Kidney epithelial cell (primary cell): ENCODE measurements around the gene GPATCH8. TPM values are rescaled to one million over a fixed set of nuclear protein-coding genes. Genes with fewer than 3 reads are reported as not detected.

Experiments used
- DNase-seq: peaks from one replicate; pipeline ENCODE4 v3.0.0-alpha.2; 2010; ENCODE audit warnings: low read depth
- H3K27me3 ChIP-seq: 2 replicates; pipeline ENCODE4 v1.6.0; 2011; ENCODE audit warnings: low read length; ENCODE audit not compliant: control insufficient read depth, insufficient read depth
- H3K36me3 ChIP-seq: 2 replicates; pipeline ENCODE4 v1.5.1; 2011; ENCODE audit warnings: low read length; ENCODE audit not compliant: control insufficient read depth, insufficient read depth
- H3K4me3 ChIP-seq: 2 replicates; pipeline ENCODE4 v1.5.1; 2011; ENCODE audit warnings: low read depth, mild to moderate bottlenecking, control low read depth, low read length
- CTCF ChIP-seq: IDR thresholded peaks from 2 replicates; pipeline ENCODE4 v1.5.1; 2011; ENCODE audit warnings: mild to moderate bottlenecking, moderate library complexity, low read length, control low read depth, inconsistent platforms; ENCODE audit not compliant: insufficient read depth, poor library complexity, severe bottlenecking
- total RNA-seq: library from RNA; depleted of rRNA; stranded (reverse); fragments of >200 nt; gene quantifications from 2 replicates; pipeline ENCODE4 v1.2.3, GENCODE V29; 2015

The GPATCH8 gene
- 30.9 and 34.9 TPM in 2 replicates for total RNA-seq

DNA sequence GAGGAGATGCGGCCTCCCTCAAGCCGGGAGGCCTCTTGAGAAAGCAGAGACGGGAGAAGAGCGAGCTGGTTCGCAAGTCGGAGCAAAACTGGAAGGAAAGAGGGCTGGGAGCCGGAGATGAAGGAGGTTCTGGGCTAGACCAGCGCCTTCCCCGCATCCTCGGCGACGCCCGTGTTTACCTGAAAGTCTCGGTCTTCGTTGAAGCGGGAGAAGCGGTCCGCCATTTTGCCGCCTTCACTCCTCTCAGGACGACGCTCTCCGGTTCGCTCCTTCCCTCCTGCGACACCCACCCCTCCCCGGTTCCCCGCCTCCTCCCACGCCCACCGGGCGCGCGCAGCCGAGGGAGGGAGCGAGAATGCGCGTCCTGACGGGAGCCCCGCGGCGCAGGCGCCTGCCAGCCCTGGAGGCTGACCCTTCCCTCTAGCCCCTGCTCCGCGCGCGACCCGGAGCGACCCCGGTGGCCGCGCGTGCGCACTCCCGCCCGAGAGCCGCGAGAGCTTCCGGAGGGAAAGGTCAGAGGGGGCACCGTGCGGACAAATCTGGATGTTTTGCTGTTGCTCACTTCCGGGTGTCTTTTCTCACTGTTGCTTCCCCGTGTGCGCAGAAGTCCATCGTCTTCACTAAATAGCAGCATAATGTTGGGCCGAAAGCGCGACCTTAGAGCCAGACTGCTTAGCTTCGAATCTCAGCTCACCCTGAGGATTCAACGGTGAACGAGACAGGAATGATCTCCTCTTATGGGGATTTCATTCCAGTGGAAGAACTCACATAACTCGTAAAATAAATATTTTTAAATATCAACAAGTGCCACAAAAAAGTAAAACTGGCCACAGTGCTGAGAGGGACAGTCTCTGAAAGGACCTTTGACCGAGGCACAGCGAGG, at the start of gene GPATCH8:
Gene GPATCH8 (minus strand): TSS at position 260 of the 883 bp plus-strand sequence. CDS start 36 bp downstream, at position 224.
- Histone ChIP-seq H3K36me3 (no peaks in the 10 kb centered on the region), H3K27me3 (no peaks in the 10 kb centered on the region), H3K4me3 (peak within 1 kb of the TSS; percentile 71)
- no peak for TF ChIP-seq CTCF
- DNase-seq = peak; percentile 63

GRCh38 chr17:44552361-44552760, 49.2 kb upstream of the GPATCH8 start:
- TF ChIP-seq CTCF = no peak
- no peak overlapping the region for H3K4me3 ChIP-seq
- H3K27me3 ChIP-seq = no peaks in the 10 kb centered on the region
- H3K36me3 ChIP-seq = no peaks in the 10 kb centered on the region
- no peak for DNase-seq

GRCh38 chr17:44549686-44550085, 46.5 kb upstream of the GPATCH8 start:
- H3K27me3 ChIP-seq = no peaks in the 10 kb centered on the region
- TF ChIP-seq CTCF = no peak
- DNase-seq = no peak
- H3K36me3 ChIP-seq = no peaks in the 10 kb centered on the region
- H3K4me3 ChIP-seq = no peak overlapping the region

- Histone ChIP-seq H3K27me3 (no peaks in the 10 kb centered on the region), H3K4me3 (no peak overlapping the region), H3K36me3 (no peaks in the 10 kb centered on the region)
- no peak for DNase-seq
- TF ChIP-seq CTCF = no peak
Observed at GRCh38 chr17:44548376-44549230, 45.4 kb upstream of the GPATCH8 start.

GRCh38 chr17:44547625-44548267, 44.5 kb upstream of the GPATCH8 start:
- Histone ChIP-seq H3K4me3 (no peak overlapping the region), H3K36me3 (no peaks in the 10 kb centered on the region), H3K27me3 (no peaks in the 10 kb centered on the region)
- DNase-seq = no peak
- TF ChIP-seq CTCF = no peak
